Stimulated activated naive CD4-positive, alpha-beta T cell treated with Interleukin-2 at 50 U/mL for 16 hours (primary cell): ENCODE results near the gene KRTAP2-1.
"Not testable (repeated sequence)": the region's sequence is repeated elsewhere in the genome, so short reads cannot be mapped to it uniquely, and the experiment has no call there.

Source experiments
- DNase-seq: peaks from one replicate; lab custom pipeline; 2025; lab: John Stamatoyannopoulos, UW

Gene KRTAP2-1

DNA sequence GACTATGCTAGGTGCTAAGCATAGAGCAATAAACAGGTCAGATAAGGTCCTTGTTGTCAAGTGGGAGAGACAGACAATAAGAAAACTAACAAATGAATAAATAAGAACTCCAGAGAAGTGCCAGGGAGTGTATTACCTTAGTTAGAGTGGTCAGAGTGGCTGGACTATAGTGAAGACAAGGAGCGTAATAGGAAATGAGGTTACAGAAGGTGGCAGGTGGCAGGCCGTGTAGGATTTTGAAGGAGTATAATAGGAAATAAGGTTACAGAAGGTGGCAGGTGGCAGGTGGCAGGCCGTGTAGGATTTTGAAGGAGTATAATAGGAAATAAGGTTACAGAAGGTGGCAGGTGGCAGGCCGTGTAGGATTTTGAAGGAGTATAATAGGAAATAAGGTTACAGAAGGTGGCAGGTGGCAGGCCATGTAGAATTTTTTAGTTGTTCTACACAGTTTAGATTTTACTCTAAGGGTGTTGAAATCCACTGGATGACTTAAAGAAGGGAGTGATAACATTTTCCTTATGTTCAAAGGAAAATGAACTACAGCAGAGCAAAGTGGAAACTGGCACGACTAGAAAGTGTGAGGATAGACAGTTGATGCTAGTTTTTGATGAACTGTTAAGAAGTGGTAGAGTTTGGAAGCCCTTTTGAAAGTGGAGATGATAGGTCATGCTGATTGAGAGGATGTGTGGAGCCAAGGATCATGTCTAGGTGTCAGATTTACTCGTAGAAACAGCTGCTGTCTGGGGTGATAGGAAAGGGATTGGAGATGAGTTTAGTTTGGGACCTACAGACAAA, 34.6 kb downstream of the KRTAP2-1 start:
- DNase-seq, result no peak

DNA sequence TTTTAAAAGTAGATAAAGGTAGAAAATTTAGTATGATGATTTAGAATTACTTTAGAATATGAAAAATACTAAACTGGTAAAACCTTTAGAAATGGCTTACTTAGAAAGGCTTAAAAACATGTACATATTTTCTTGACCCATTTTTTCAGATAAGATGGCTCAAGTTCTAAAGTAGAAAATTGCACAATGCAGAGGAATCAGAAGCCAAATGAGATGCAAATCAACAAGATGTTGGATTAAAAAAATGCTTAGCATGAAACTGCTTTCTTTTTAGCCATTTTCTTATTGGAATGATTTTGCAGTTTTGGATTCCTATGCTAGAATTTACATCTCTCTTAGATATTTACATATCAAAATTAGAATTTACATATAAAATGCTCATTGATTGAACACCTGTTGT, 36.7 kb downstream of the KRTAP2-1 start:
- no peak for DNase-seq

DNA sequence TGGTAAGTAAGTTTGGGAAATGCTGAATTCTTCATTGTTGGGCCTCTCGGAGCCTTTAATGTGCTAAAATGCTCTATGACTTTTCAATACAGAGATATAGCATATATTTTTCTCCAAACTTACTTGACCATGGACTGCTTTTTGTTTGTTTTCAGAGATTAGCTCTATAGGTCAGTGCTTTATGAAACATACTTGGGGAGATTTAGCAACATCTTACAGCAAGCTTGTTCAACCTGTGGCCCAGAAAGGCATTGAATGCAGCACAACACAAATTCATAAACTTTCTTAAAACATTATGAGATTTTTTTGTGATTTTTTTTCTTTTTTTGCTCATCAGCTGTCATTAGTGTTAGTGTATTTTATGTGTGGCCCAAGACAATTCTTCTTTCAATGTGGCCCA, 37.2 kb downstream of the KRTAP2-1 start:
- no peak for DNase-seq

DNA sequence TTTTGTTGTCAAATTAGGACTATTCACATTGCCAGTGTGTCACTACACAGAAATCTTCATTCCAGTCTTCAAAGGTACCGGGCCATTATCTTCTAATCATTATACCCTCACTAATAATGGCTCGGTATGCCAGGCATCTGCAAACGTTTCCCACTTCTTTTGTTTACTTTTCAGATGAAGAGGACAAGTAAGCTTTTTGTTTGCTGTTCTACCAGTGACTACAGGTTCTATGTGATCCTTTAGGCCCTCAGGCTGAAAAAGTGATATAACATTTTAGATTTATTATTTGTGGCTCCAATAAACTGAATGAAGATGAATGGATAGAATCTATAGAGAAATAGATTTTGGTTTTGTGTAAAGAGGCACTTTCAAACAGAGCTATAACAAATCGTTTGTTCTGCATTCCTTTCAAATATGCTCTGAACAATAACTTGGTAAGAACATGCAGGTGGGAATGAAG, 37.8 kb downstream of the KRTAP2-1 start:
- DNase-seq, result no peak

DNA sequence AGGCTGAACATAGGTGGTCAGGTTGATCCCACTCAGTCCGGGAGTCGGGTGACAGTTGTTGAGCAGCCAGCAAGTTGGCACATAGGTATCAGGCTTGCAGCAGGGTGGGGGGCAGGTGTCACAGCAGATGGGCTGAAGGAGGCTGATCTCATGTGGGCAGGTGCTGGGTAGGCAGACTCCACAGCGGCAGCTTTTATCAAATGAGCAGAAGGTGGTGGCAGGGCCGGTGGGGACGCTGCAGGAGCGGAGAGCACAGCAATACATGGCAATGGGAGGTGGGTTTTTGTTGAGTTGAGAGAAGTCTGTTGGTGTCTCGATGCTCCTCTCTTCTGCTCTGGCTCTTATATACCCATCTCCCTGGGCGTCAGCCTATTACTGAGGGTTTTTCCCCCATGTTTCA, 38.3 kb downstream of the KRTAP2-1 start, which contains the start of gene KRTAP3-1:
Gene KRTAP3-1 (minus strand): TSS at position 318 of the 400 bp plus-strand sequence. CDS start 54 bp downstream, at position 264.
- no peak for DNase-seq

DNA sequence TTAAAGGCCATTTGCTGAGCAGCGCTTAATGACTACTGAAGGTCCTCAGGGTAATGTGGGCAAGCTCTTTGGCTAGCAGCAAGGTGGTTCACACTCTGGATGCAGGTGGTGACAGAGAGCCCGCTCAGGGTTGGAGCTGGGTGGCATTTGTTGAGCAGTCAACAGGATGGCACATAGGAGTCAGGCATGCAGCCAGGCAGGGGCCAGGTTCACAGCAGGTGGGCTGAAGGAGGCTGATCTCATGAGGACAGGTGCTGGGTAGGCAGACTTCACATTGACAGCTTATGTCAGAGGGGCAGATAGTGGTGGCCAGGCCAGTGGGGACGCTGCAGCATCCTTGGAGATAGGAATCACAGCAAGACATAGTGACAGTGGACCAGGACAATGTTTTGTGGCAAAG, 42.7 kb downstream of the KRTAP2-1 start:
- no peak for DNase-seq

DNA sequence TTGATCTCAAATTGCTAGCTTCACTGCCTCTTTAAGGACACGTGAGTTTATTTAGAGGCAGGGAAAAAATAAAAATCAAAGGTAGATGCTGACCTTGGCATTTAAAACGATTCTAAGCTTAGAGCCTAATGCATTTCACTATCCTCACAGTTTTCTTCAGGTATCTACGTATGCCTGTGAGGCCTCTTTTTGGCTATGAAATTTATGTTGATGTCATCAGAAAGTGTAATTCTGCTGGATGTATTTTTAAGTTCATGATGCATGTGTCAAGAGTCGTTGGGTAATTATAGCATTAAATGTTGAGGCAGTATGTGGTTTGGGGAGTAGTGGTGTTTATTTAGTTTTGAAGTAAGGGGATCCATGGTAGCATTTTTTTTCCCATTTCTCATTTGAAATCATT, 43.2 kb downstream of the KRTAP2-1 start:
- DNase-seq, result no peak

DNA sequence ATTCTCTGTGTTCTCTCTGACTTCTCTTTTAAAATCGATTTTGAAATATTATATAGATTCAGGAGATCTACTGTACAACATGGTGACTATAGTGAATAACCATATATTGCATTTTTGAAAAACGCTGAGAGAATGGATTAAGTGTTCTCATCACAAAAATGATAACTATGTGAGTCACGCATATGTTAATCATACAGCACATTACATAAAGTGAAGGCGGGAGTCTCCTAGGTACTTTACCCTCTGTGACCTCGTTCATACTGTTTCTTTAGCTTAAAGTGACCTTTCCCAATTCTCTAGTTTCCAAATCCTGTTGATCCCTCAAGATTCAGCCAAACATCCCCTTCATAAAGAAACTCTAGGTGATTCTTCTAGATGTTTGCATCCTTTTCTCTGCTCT, 44.3 kb downstream of the KRTAP2-1 start:
- DNase-seq, result no peak

DNA sequence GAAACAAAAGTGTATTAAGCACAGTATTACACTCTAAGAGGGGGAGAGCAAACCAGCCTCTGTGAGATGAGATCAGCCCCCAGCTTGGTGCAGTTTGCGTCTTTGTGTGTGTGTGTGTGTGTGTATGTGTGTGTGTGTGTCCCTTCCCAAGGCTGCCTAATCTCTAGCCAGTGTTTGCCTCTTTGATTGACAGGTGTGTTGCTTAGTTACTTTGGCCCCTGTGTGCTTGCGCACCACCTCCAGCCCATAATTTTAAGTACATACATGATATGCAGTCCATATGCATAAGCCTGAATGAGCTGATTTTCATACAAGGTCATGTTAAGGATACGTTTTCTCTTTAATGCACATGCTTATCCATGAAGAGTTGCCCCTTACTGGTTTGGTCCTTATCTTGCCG, 45.3 kb downstream of the KRTAP2-1 start:
- DNase-seq, result no peak

DNA sequence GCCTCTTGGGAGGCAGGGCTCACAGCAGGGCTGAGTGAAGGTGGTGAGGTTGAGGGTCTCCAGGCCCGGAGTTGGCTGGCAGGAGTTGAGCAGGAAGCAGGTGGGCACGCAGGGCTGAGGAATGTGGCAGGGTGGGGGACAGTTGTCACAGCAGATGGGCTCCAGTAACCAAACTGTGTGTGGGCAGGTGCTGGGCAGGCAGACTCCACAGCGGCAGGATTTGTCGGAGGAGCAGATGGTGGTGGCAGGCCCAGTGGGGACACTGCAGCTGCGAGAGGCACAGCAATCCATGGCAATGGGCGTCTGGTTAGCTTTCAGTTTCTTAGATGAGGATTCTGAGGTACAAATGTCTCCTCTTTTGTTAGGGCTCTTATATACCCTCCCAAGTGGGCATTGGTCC, 47.6 kb downstream of the KRTAP2-1 start, which contains the start of gene KRTAP3-2:
Gene KRTAP3-2 (minus strand): TSS at position 344 of the 400 bp plus-strand sequence. CDS start 53 bp downstream, at position 291.
- not testable (repeated sequence) for DNase-seq

DNA sequence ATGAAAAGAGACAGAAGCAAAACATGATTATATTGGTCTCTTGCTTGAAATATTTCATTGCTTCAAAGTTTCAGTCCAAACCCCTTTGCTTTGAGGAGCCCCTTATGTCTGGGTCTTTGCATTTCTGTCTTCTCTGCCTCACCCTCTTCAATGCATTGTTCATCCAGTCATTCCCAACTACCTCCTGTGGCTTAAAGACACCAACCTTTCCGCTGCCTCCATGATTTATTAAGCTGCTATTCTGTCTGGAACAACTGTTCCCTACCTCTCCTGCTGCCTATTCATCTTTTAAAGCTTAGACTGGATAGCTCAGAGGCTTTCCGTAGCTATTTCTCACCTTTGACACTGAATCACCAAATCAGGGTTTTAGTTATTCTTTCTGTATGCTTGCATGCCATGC, 49.8 kb downstream of the KRTAP2-1 start:
- DNase-seq, result no peak

DNA sequence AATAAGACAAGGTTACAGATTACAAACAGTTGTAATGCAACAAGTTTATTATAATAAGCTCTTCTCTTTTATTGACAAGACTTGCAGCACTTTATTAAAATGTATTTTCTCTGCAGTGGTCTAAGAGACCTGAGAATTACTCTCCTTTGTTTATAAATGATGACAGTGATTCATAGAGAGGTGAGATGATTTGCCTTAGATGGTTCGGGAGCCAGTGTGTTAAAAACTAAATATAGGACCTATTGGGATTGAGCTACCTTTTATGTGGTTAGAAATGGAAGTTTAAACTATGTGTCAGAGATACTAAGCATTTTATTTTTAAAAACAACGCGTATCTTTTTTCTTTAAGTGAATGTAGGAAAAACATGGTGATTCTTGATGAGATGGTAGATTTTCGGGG, 50.3 kb downstream of the KRTAP2-1 start:
- no peak for DNase-seq
